OCI-LY7 (cell line): ENCODE data around the gene OTUD7B. TPM values are rescaled to one million over a fixed set of nuclear protein-coding genes. Genes with fewer than 3 reads are reported as not detected.

Source experiments
- BruUV-seq: library from RNA; stranded (reverse); fragments of 400-500 nt; replicated peaks from 2 replicates; lab custom pipeline; 2021; lab: Mats Ljungman, UMichigan
- CTCF ChIA-PET: fragments of 300-600 bp; sonication (Branson Sonifier 250); formaldehyde crosslinking; loops from one replicate; lab custom pipeline; 2022; ENCODE audit warnings: antibody characterized with exemption; ENCODE audit not compliant: unreplicated experiment; lab: Charles Lee
- POLR2A ChIA-PET: fragments of 300-600 bp; sonication (Branson Sonifier 250); formaldehyde crosslinking; loops from one replicate; lab custom pipeline; 2022; ENCODE audit warnings: antibody characterized with exemption; lab: Charles Lee
- DNase-seq: peaks from one replicate; pipeline ENCODE4 v3.0.0-alpha.2; 2015; ENCODE audit warnings: low spot score
- H2AFZ ChIP-seq: fragments of 200-600 bp; sonication (generic), shearing (Covaris generic); 2 replicates; pipeline ENCODE4 v1.6.1; 2014; ENCODE audit warnings: mild to moderate bottlenecking, antibody characterized with exemption, low read length, moderate library complexity
- H3K27ac ChIP-seq: fragments of 200-600 bp; sonication (generic); 2 replicates; pipeline ENCODE4 v1.5.1; 2014; ENCODE audit warnings: mixed run types, low read depth, mild to moderate bottlenecking, moderate library complexity, low read length, inconsistent platforms; ENCODE audit not compliant: poor library complexity, severe bottlenecking
- H3K36me3 ChIP-seq: fragments of 200-600 bp; sonication (generic); 2 replicates; pipeline ENCODE4 v1.6.1; 2014; ENCODE audit warnings: mild to moderate bottlenecking, antibody characterized with exemption, low read length, moderate library complexity, mixed read lengths; ENCODE audit not compliant: insufficient read depth
- H3K4me1 ChIP-seq: fragments of 200-600 bp; sonication (generic); 2 replicates; pipeline ENCODE4 v1.5.1; 2014; ENCODE audit warnings: mild to moderate bottlenecking, low read length; ENCODE audit not compliant: insufficient read depth, poor library complexity, severe bottlenecking
- H3K4me2 ChIP-seq: fragments of 200-600 bp; sonication (generic); 2 replicates; pipeline ENCODE4 v1.6.1; 2014; ENCODE audit warnings: mild to moderate bottlenecking, low read length
- H3K4me3 ChIP-seq: fragments of 200-600 bp; sonication (generic); 2 replicates; pipeline ENCODE4 v1.5.1; 2014; ENCODE audit warnings: mild to moderate bottlenecking, low read depth, low read length; ENCODE audit not compliant: poor library complexity, severe bottlenecking
- H3K79me2 ChIP-seq: fragments of 200-600 bp; sonication (generic); 2 replicates; pipeline ENCODE4 v1.6.1; 2016; ENCODE audit warnings: low read depth, mild to moderate bottlenecking, low read length, moderate library complexity, mixed read lengths; ENCODE audit not compliant: insufficient read depth
- H3K9me2 ChIP-seq: fragments of 200-600 bp; sonication (generic); 2 replicates; pipeline ENCODE4 v1.6.1; 2016; ENCODE audit warnings: mild to moderate bottlenecking, low read length, mixed read lengths; ENCODE audit not compliant: insufficient read depth
- H3K9me3 ChIP-seq: fragments of 200-600 bp; sonication (generic); 2 replicates; pipeline ENCODE4 v1.6.1; 2014; ENCODE audit warnings: mild to moderate bottlenecking, mixed run types, low read length, mixed read lengths
- H4K20me1 ChIP-seq: fragments of 200-600 bp; sonication (generic); 2 replicates; pipeline ENCODE4 v1.6.1; 2014; ENCODE audit warnings: mild to moderate bottlenecking, antibody characterized with exemption, low read length, moderate library complexity, mixed read lengths; ENCODE audit not compliant: insufficient read depth
- EZH2phosphoT487 ChIP-seq: fragments of 200-600 bp; sonication (generic); IDR thresholded peaks from 2 replicates; pipeline ENCODE4 v1.6.1; 2018; ENCODE audit warnings: low read depth, borderline replicate concordance, mild to moderate bottlenecking, mixed run types, antibody characterized with exemption, low read length, moderate library complexity, mixed read lengths
- intact Hi-C: fragments of 100-400 bp; cut with micrococcal nuclease; formaldehyde crosslinking; loops from one replicate; pipeline ENCODE4 v1.10.0; 2022; ENCODE audit not compliant: unreplicated experiment
- total RNA-seq, 2 experiments: library from RNA; depleted of rRNA in 1 of 2; stranded (reverse); fragments of >200 nt in 1 of 2; shearing (Covaris generic) in 1 of 2; gene quantifications; 2 replicates each; pipeline ENCODE4 v1.2.3, GENCODE V29; 2014 to 2022
- TF ChIP-seq, protein P1 (sequence below): fragments of 200-600 bp; sonication (generic); conservative IDR thresholded peaks from 2 replicates; pipeline ENCODE4 v1.5.1; 2014; ENCODE audit warnings: mild to moderate bottlenecking, antibody characterized with exemption, low read length, moderate library complexity, mixed read lengths

The OTUD7B gene
- total RNA-seq, 2 experiments from 2014 or later = 1.7 to 4.3 TPM

DNA sequence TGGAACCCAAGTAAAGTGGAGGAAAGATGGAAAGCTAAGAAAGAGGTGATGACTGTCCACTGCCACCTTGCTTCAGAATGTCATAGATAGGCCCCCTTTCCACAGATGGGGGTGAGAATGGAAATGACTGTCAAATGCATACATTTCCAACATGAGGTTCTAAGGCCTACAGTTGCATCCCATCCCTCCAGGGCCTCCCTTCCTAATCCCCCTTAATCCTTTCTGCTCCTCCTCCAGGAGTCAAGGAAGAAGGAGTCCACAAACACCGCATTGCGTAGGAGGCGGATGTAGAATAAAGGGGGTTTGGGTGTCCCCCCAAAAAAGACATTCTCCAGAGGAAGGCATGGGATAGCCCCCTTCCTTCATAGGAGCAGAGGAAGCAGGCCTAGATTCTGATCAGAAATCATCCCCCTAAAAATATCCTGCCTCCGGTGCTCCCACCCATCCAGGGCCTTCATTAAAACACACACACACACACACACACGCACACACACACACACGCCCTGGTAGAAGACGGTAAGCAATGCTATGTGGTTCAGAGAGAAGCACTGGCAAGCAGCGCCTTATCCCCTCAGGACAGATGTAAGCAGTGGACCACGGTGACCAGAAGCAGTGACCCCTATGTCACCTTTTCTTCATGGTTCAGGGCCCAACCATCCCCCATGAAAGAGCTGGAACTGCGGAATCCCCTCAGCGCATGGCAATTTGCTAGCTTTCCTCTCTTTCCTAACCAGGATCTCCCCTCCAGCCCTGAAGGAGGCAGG is 94.9 kb downstream of the OTUD7B start:
- no peaks in the 10 kb centered on the region for H4K20me1 ChIP-seq
- no peaks in the 10 kb centered on the region for H3K79me2 ChIP-seq
- ChIA-PET POLR2A (interaction anchor here (1.0 to 1.2 kb wide), 2 partner anchors 11 to 12 kb away, joined by 3 to 4 read pairs; partner anchors contain the start of gene SF3B4), CTCF (no interaction called here)
- no peaks in the 10 kb centered on the region for H3K9me2 ChIP-seq
- H3K4me2 ChIP-seq = 0 out of 2 replicates have a peak overlapping the region, but pooled peaks have one; percentile 62
- BruUV-seq = no TSS peak
- intact Hi-C loops = no loop called here
- H3K36me3 ChIP-seq = peaks cover under 1% of the 10 kb centered on the region; the same call in 1 of the 2 replicates
- H3K4me1 ChIP-seq = peaks cover 15% of the 10 kb centered on the region
- TF ChIP-seq, protein P1, sequence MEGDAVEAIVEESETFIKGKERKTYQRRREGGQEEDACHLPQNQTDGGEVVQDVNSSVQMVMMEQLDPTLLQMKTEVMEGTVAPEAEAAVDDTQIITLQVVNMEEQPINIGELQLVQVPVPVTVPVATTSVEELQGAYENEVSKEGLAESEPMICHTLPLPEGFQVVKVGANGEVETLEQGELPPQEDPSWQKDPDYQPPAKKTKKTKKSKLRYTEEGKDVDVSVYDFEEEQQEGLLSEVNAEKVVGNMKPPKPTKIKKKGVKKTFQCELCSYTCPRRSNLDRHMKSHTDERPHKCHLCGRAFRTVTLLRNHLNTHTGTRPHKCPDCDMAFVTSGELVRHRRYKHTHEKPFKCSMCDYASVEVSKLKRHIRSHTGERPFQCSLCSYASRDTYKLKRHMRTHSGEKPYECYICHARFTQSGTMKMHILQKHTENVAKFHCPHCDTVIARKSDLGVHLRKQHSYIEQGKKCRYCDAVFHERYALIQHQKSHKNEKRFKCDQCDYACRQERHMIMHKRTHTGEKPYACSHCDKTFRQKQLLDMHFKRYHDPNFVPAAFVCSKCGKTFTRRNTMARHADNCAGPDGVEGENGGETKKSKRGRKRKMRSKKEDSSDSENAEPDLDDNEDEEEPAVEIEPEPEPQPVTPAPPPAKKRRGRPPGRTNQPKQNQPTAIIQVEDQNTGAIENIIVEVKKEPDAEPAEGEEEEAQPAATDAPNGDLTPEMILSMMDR = no peak
- TF ChIP-seq EZH2phosphoT487 = no peak
- DNase-seq = no peak
- H3K27ac ChIP-seq = no peak overlapping the region
- H2AFZ ChIP-seq = no peak overlapping the region
- H3K4me3 ChIP-seq = no peak overlapping the region
- H3K9me3 ChIP-seq = no peaks in the 10 kb centered on the region

DNA sequence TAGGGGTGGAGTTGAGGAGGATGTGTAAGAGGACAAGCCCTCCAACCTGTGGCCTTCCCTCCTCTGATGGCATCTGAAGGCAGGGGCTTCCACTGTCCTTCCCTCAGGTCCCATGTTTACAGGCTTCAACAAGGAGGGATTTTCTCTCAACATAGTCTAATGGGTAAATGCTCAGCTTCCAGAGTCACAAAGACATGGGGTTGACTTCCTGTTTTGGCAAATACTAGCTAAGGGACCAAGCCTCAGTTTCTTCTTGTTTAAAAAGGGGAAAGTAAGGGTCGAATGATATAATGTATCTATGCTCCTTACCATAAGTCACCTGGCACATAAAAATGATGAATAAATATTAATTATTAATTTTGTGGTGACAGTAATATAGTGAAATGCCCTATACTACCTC is 96.0 kb downstream of the OTUD7B start:
- H3K27ac ChIP-seq = no peak overlapping the region
- H3K9me2 ChIP-seq = no peaks in the 10 kb centered on the region
- no TSS peak for BruUV-seq
- ChIA-PET POLR2A (no interaction called here), CTCF (no interaction called here)
- no peaks in the 10 kb centered on the region for H3K36me3 ChIP-seq
- intact Hi-C loops = no loop called here
- H3K79me2 ChIP-seq = no peaks in the 10 kb centered on the region
- H3K4me1 ChIP-seq = peaks cover 15% of the 10 kb centered on the region
- no peaks in the 10 kb centered on the region for H3K9me3 ChIP-seq
- H3K4me2 ChIP-seq = no peak overlapping the region
- no peak for DNase-seq
- no peak for TF ChIP-seq EZH2phosphoT487
- TF ChIP-seq, protein P1 = no peak
- H2AFZ ChIP-seq = no peak overlapping the region
- H4K20me1 ChIP-seq = no peaks in the 10 kb centered on the region
- H3K4me3 ChIP-seq = no peak overlapping the region

DNA sequence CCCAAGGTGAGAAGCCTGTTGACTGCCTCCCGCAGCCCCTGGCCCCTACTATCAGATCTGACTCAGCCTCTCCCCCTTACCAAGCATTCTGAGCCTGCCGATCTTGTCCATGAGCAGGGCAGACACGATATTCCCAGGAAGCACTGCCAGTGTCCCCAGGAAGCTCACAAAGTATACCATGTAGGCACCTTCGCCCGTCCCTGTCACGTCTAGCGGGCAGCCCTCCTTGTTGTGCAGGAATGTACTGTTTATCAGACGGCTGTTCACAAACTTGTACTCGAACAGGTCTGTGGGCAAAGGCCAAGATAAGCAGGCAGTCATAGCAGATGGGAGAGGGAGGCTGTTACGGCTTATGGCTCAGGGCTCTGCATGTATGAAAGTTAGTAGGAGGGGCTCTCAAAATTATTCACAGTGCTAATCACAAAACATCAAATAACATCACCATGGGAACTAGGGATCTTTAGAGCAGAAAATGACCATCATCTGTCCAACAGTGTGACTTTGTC is 103.9 kb downstream of the OTUD7B start:
- POLR2A ChIA-PET = no interaction called here
- CTCF ChIA-PET = no interaction called here

More for the DNA sequence above, 103.9 kb downstream of the OTUD7B start:
- no peaks in the 10 kb centered on the region for H3K36me3 ChIP-seq
- H3K4me2 ChIP-seq = no peak overlapping the region
- no peak for TF ChIP-seq EZH2phosphoT487
- TF ChIP-seq, protein P1 = no peak
- DNase-seq = no peak
- no peaks in the 10 kb centered on the region for H3K4me1 ChIP-seq
- no peak overlapping the region for H3K27ac ChIP-seq
- H3K9me2 ChIP-seq = no peaks in the 10 kb centered on the region
- no peaks in the 10 kb centered on the region for H3K79me2 ChIP-seq
- no peaks in the 10 kb centered on the region for H3K9me3 ChIP-seq
- H3K4me3 ChIP-seq = no peak overlapping the region
- no peaks in the 10 kb centered on the region for H4K20me1 ChIP-seq
- intact Hi-C loops = loop anchor here (2.0 kb wide), 1 partner anchor 14 kb away; no protein-coding TSS in a partner anchor
- H2AFZ ChIP-seq = no peak overlapping the region
- BruUV-seq = no TSS peak
